SIG-M5 treated with dmso at 0.1 percent for 504 hours (cell line): Measurements from ENCODE around the gene C20orf141.

Experiments
- DNase-seq: peaks from one replicate; lab custom pipeline; 2025; ENCODE audit not compliant: unreplicated experiment; lab: John Stamatoyannopoulos, UW

The C20orf141 gene

GRCh38 chr20:2846698-2847097 is 31.9 kb downstream of the C20orf141 start:
- DNase-seq: no peak

GRCh38 chr20:2847802-2848201 is 33.0 kb downstream of the C20orf141 start:
- DNase-seq: no peak

- DNase-seq: no peak
Measured at GRCh38 chr20:2849529-2849928, 34.7 kb downstream of the C20orf141 start.

GRCh38 chr20:2851086-2851485 is 36.3 kb downstream of the C20orf141 start:
- no peak for DNase-seq

- no peak for DNase-seq
Measured at GRCh38 chr20:2858591-2858990, 43.8 kb downstream of the C20orf141 start.

- DNase-seq: no peak
Measured at GRCh38 chr20:2859330-2860121, 44.7 kb downstream of the C20orf141 start.

- DNase-seq: no peak
Measured at GRCh38 chr20:2864626-2865025, 49.8 kb downstream of the C20orf141 start.

GRCh38 chr20:2865101-2865500 is 50.3 kb downstream of the C20orf141 start:
- no peak for DNase-seq
